ENCODE measurements around the gene RHBDF1. TPM values are rescaled to one million over a fixed set of nuclear protein-coding genes. Genes with fewer than 3 reads are reported as not detected.
A peak's percentile ranks its signal among the peaks of the same experiment; 100 is the strongest.

RHBDF1 gene
- total and polyA plus RNA-seq, 9 of the 15 experiments (the other 6 are each of a cell fraction or from before 2014, with no cell fraction given), result 1.0 to 8.2 (median 4.2) TPM

GRCh38 chr16:77807-78443, 5.5 kb upstream of the RHBDF1 start, which contains the start of gene MPG (continued):
- no peak for TF ChIP-seq ZNF146 (CRISPR knock-in tag; IDR thresholded peaks at IDR 0.05; ENCODE audit: unreplicated experiment)
- TF ChIP-seq SIN3B (IDR thresholded peaks at IDR 0.05; ENCODE audit: low read depth), result peak; percentile 78
- 0 out of 2 replicates have a peak, but pooled peaks have one; percentile 28 for TF ChIP-seq GABPB1 (CRISPR knock-in tag; IDR thresholded peaks at IDR 0.05)
- TF ChIP-seq SRSF3 (IDR thresholded peaks at IDR 0.05; ENCODE audit: insufficient read depth, low read length), result no peak
- TF ChIP-seq, protein P1, sequence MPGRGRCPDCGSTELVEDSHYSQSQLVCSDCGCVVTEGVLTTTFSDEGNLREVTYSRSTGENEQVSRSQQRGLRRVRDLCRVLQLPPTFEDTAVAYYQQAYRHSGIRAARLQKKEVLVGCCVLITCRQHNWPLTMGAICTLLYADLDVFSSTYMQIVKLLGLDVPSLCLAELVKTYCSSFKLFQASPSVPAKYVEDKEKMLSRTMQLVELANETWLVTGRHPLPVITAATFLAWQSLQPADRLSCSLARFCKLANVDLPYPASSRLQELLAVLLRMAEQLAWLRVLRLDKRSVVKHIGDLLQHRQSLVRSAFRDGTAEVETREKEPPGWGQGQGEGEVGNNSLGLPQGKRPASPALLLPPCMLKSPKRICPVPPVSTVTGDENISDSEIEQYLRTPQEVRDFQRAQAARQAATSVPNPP (IDR thresholded peaks at IDR 0.05; ENCODE audit: borderline replicate concordance, insufficient read depth, insufficient read length), result no peak
- 0 out of 2 replicates have a peak, but pooled peaks have one; percentile 6 for TF ChIP-seq ZBTB40 (IDR thresholded peaks at IDR 0.05)
- no peak for TF ChIP-seq ZBTB40 (CRISPR knock-in tag; IDR thresholded peaks at IDR 0.05)
- no peak for TF ChIP-seq SRF (CRISPR knock-in tag; IDR thresholded peaks at IDR 0.05)
- TF ChIP-seq ZC3H4 (CRISPR knock-in tag; IDR thresholded peaks at IDR 0.05; ENCODE audit: borderline replicate concordance), result no peak
- TF ChIP-seq ZNF12 (CRISPR knock-in tag; IDR thresholded peaks at IDR 0.05), result no peak
- peak; percentile 91 for TF ChIP-seq MXI1 (IDR thresholded peaks at IDR 0.05; ENCODE audit: low read depth, low read length)
- TF ChIP-seq ZBTB11 (CRISPR knock-in tag; IDR thresholded peaks at IDR 0.05), result no peak; a peak in 1 of 6 replicates
- peak in 1 of 2 experiments; percentile 72; a peak in 1 of 4 replicates for TF ChIP-seq KDM4B (IDR thresholded peaks at IDR 0.05; ENCODE audit: borderline replicate concordance in 2 of 2, low read depth in 1 of 2)
